Lower leg skin (tissue), 4 donors: ENCODE data around the gene GRIFIN. TPM values are rescaled to one million over a fixed set of nuclear protein-coding genes. Genes with fewer than 3 reads are reported as not detected.

Source experiments
- DNase-seq, 2 donors: peaks; one replicate each; pipeline ENCODE4 v3.0.0-alpha.2; 2019; ENCODE audit warnings: low spot score in 2 of 2
- H3K4me3 ChIP-seq: fragments of 200-600 bp; sonication (generic); 2 replicates; pipeline ENCODE4 v1.5.1; 2017; ENCODE audit warnings: mild to moderate bottlenecking, low read depth; ENCODE audit not compliant: poor library complexity, severe bottlenecking
- CTCF ChIP-seq, 3 donors: fragments of 450-650 bp; IDR thresholded peaks; one replicate each; pipeline ENCODE4 v1.5.1; 2016; ENCODE audit warnings: antibody characterized with exemption in 3 of 3, mild to moderate bottlenecking in 3 of 3, moderate library complexity in 2 of 3
- POLR2A ChIP-seq, 2 donors: fragments of 450-650 bp; IDR thresholded peaks; one replicate each; pipeline ENCODE4 v1.6.1; 2016 to 2017; ENCODE audit warnings: antibody characterized with exemption in 2 of 2, mild to moderate bottlenecking in 1 of 2, moderate library complexity in 1 of 2
- WGBS, 2 donors: methylation state at CpG; one replicate each; pipeline ENCODE4 v1.1.5; 2018; 5-methylcytosine and 5-hydroxymethylcytosine counted together
- intact Hi-C: fragments of 100-400 bp; cut with DNase I; formaldehyde crosslinking; loops from one replicate; pipeline ENCODE4 v1.15.0; 2023; ENCODE audit warnings: low total_unique reads
- total RNA-seq, 4 donors: library from RNA; depleted of rRNA; stranded (reverse); fragments of >200 nt; gene quantifications; one replicate each; pipeline ENCODE4 v1.1.0, GENCODE V29; 2016

Gene GRIFIN
- total RNA-seq, 4 donors from 2014 or later, result not detected

- DNase-seq, result no peak
- no peak overlapping the region for H3K4me3 ChIP-seq
- TF ChIP-seq POLR2A (IDR thresholded peaks at IDR 0.05) (no peak), CTCF (IDR thresholded peaks at IDR 0.05) (no peak)
- 75 to 87% methylated on average over 13 of the region's 13 CpGs for WGBS, 2 donors
- intact Hi-C loops, result no loop called here
Measured at GRCh38 chr7:2510130-2510776, 34.1 kb upstream of the GRIFIN start.

GRCh38 chr7:2509298-2509906, 33.2 kb upstream of the GRIFIN start:
- intact Hi-C loops, result no loop called here
- TF ChIP-seq CTCF (IDR thresholded peaks at IDR 0.05) (no peak), POLR2A (IDR thresholded peaks at IDR 0.05) (no peak)
- H3K4me3 ChIP-seq, result no peak overlapping the region
- 64 to 75% methylated on average over 15 to 21 of the region's 23 CpGs for WGBS, 2 donors
- no peak for DNase-seq

- H3K4me3 ChIP-seq, result no peak overlapping the region
- TF ChIP-seq POLR2A (IDR thresholded peaks at IDR 0.05) (no peak), CTCF (IDR thresholded peaks at IDR 0.05) (no peak)
- DNase-seq, result peak in 1 of 2 donors; percentile 95
- whole genome bisulfite sequencing, 2 donors, result 13 to 14% methylated on average over 18 to 30 of the region's 43 CpGs
- intact Hi-C loops, result no loop called here
Measured at GRCh38 chr7:2508327-2509215, 32.4 kb upstream of the GRIFIN start.

GRCh38 chr7:2507917-2508306, 31.7 kb upstream of the GRIFIN start:
- WGBS, 2 donors, result 62 to 71% methylated on average over 6 of the region's 6 CpGs
- intact Hi-C loops, result no loop called here

More at GRCh38 chr7:2507917-2508306, 31.7 kb upstream of the GRIFIN start:
- H3K4me3 ChIP-seq, result no peak overlapping the region
- no peak for DNase-seq
- TF ChIP-seq POLR2A (IDR thresholded peaks at IDR 0.05), result no peak
- no peak for TF ChIP-seq CTCF (IDR thresholded peaks at IDR 0.05)
